GM21367 (cell line): ENCODE data around the gene SLC35B4.
A peak's percentile ranks its signal among the peaks of the same experiment; 100 is the strongest.
"Not testable (repeated sequence)": the region's sequence is repeated elsewhere in the genome, so short reads cannot be mapped to it uniquely, and the experiment has no call there.

Source experiments
- ATAC-seq: cut with Tn5 transposase; IDR thresholded peaks from one replicate; pipeline ENCODE4 v1.9.1; 2021; ENCODE audit not compliant: unreplicated experiment

Gene SLC35B4

DNA sequence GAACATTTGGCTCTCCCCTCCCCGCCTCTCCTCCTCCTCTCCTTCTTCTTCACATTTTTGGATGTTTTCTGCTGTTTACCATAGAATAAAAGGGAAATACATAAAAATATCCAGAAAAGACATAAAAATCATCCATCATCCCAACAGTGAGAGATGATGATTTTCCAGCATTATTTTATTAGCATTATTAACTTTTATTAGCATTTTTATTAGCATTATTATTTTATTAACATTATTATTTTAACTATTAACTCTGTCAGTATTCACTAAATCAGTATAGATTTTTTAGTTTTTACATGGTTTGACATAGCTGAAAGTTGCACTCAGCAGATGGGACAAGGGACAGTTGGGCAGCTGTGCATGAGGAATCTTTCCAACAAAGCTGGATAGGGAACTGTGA lies 16.2 kb upstream of the SLC35B4 start:
- no peak for ATAC-seq

DNA sequence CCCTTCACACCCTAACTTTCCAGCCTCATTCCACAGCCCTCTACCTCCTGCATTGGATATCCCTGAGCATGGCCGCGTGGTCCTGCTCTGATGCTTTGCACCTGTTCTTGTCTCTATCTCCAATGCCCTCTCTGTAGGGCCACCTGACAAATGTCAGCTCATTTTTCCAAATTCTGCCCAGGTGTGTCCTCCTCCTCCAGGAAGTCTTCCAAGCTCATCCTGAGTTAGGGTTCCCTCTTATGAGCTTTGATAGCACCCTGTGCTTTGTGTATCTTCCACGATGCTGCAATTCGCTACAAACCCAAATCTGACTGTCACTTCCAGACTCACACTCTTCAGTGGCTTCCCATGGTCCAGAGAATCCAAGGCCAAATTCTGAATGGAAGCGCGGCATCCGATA lies 14.7 kb upstream of the SLC35B4 start:
- no peak for ATAC-seq

DNA sequence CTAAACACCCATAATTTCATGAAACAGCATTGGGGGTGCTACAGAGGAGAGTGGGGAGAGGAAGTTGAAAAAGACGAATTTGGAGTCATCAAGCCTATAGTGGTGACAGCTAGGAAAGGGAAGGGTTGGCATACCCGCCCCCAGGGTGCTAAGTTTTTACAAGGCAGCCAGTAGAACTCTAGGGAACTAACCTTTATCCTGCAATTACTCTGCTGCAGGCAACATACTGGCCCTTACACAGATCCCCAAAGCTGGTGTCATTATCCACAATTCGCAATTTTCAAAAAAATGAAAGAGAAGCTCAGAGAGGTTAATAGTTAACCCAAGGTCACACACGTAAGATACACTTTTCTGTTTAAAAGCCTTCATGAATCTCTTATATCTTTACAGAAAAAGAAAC lies 14.2 kb upstream of the SLC35B4 start:
- ATAC-seq, result no peak

DNA sequence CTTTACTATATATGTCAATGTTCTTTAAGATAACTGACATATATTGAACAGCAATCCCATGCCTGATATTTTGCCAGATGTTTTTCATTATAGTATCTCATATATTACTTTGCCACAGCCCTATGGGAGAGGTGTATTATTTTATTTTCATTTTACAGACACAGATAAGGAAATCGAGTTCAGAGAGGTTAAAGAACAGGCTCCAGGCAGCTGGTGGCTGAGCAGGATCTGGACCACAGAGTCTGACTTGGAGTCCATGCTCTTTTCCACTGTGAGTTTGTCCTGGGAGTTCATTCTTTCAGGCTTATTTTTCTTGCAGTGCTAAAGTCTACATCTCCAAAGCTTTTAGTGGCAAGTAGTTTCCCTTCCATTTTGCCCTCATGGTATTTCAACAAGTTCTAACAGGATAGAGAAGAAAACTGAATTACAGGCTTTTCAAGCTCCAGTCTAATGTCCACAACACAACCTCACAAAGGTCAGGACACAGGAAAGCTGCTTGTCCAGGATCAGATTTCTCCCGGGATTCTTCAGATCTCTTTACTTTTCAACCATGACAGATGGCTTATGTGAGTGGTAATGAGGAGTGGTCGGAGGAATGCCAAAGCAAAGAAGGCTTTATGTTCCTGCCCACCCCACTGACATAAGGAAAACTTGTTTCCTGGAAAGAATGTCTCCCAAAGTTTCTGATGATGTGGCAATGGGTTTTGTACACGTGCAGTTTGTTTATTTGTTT lies 13.1 kb upstream of the SLC35B4 start:
- ATAC-seq, result no peak

DNA sequence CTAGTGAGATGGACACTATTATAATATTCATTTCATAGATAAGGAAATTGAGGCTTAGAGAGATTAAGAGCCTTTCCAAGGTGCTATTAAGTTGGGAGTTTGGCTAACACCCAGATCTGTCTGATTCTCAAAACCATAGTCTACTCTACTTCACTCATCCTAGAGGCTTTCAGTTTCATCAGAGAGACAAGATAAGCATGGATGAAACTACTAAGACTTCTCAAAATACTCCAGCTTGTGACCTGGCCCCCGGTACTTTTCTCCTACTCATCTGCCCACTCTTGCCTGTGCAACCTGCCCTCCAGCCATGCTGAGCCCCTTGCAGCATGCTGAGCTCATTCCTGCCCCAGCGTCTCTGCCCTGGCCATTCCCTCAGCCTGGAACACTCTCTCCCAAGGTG lies 12.2 kb upstream of the SLC35B4 start:
- ATAC-seq, result no peak

DNA sequence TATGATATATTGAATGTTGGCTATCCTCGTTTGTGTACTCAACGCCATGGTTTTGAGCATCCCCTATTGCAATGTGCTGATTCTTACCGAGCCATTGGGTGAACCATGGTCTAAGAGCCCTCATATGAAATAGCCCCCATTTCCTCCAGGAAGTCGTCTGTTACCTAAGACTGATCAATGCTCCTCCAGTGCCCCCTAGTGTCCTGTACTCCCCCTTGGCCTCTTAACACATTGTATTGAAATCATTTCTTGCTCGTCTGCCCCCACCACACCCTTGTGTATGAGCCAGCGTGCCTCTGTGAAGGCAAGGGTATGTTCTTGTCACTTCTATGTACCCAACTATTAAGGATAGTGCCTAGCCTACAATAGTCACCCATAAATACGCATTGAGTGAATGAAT lies 11.2 kb upstream of the SLC35B4 start:
- peak; percentile 87 for ATAC-seq

DNA sequence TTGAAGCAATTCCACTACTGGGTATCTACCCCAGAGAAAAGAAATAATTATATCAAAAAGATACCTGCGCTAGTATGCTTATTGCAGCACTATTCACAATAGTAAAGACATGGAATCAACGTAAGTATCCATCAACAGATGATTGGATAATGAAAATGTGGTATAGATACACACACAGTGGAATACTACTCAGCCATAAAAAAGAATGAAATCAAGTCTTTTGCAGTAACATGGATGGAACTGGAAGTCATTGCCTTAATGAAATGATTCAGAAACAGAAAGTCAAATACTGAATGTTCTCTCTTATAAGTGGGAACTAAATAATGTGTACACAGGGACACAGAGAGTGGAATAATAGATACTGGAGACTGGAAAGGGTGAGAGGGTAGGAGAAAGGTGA lies 7.4 kb upstream of the SLC35B4 start:
- ATAC-seq, result no peak

DNA sequence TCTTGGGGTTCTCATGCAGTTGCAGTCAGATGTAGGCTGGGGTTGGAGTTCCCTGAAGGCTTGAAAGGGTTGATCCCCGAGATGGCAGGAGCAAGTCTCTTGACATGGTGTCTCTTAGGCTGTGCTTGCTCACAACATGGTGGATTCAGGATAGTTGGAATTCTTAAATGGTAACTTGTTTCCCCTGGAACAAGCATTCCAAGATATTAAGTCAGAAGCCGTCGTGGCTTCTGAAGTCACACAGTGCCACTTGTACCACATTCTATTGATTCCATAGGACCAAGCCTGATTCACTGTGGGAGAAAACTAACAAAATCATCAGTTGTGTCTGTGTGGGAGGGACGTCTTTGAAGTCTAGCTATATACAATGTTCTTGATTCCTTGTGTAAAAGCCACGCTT lies 3.5 kb upstream of the SLC35B4 start:
- ATAC-seq, result no peak

DNA sequence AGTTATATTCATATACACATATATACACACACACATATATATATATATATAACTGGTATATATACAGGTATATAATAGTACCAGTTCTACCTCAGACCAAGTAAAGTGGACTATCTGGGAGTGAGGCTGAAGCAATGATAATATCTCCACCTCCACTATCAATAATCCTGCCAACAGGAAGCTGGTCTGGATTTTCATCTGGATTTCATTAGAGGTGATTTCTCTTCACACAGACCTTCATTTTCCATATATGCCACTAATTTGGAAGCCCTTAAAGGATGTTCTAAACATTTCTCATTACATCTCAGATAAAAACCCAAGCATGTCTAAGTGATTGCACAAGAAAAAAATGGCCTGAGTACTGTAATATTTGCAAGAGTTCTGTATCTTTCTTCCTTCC lies 1.7 kb upstream of the SLC35B4 start:
- ATAC-seq, result no peak

DNA sequence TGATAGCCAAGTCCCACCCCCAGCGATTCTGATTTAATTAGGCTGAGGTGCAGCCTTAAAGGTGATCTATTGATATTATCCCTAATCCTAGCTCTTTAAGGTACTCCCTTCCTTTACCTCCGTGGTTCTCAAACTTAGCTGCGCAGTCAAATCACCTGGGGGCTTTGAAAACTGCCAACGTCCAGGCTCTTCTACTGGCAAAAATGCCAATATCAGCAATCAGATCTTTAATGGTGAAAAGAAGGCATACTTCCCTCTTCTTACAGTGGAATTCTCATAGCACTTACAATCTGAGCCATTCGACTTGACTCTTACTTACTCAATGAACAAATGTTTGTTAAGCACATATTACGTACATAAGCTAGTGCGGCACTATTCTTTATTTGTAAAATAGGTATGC lies 704 bp upstream of the SLC35B4 start:
- no peak for ATAC-seq

DNA sequence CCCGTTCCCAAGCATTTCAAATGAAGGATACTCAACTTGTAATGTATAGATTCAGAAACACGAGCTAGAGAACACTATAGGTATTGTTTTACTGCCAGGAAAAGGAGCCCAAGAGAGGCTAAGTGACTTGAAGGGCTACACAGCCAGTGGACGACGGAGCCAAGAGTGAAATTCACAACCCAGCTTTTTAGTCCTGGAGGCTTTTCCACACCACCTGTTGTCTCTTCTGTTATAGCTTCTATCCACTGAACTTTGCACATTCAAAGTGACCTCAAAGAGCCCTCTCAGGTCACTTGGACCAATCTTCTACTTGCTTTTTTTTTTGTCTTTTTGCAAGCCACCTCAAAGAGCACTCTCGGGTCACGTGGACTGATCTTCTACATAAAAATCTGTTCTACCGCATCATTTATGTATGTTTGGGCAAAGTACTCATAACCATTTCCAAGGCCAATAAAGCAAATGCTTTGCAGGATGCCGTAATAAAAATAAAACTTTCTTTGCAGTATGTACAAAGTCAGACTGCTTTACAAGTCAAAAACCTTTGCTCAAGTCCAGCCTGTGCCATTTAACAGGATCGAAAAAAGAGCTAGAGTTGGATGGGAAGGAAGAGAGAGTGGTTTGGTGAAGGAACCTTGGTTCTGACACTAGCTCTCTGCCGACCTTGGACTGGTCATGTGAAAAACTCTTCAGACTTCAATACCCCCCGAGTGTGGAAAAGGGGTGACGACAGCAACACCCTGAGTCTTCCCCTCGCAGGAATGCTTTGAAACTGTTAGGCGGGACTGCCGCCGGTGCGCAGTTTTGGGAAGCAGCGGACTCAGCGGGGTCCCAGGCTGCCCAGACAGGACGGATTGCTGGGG lies 821 bp downstream of the SLC35B4 start:
- ATAC-seq, result peak; percentile 2

DNA sequence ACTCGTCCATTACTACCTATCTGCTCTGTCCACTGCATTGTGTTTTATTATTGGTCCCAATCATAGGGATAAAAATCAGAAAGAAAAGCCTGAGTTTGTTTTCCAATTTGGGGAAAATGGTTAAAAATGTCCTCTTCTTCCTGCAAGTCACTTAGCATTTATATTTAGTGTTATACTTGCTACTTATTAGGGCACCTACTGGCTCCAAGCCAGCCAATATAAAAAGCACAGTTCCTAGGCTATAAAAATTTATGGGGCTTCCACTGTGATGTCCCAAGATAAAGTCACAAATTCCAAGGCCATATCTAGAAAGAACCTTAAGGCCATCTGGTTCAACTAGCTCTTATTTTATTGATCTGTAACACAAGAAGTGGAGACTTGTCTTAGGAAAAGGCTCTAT lies 3.2 kb downstream of the SLC35B4 start:
- no peak for ATAC-seq

DNA sequence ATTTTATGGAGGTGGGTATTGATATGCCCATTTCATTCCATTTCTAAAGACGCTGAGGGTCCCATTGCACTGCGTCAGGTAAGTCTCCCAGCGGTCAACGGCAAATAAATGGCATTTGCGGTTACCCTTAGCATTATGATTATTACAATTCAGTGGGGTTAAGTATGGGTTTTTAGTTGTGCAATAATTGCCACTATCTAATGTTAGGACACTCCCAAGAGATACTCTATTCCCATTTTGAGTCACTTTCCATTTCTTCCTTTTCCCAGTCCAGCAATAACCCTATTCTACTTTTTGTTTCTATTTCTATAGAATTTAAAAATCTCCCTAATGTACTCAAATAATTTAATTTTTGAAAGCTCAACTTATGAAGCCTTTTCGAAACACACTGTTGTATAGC lies 4.0 kb downstream of the SLC35B4 start:
- no peak for ATAC-seq

DNA sequence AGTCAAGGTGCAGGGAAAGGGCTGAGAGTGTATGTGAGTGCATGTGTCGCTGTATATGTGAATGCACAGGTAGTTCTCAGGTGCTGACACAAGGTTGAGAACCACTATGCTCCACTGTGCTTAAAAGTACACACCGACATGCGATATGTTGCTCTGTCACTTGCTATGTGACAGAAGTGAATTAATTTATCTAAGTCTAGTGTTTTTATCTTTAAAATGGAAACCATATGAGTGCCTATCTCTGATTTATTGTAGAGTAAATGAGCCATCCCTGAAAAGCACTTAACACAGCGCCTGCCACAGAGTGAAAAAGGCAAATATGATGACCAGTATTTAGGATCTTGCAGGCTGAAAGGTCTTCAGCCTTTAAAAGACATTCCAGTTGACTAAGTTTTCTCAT lies 4.9 kb downstream of the SLC35B4 start:
- no peak for ATAC-seq

DNA sequence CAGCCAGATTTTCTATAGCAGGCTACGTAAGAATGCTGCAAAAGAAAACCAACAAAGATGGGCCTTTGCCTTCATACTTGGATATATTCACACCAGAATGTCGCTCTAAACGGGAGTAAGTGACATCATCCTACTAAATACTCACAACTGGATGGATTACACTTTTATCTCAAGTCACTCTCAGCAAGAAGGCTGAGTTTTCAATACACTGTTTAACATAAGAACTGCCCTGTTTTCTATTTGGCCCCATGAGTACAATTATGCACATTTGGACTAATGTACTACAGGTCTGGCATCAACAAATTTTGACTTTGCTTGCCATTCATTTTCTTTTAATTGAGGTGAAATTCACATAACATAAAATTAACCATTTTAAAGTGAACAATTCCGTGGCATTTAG lies 8.2 kb downstream of the SLC35B4 start:
- ATAC-seq, result no peak

DNA sequence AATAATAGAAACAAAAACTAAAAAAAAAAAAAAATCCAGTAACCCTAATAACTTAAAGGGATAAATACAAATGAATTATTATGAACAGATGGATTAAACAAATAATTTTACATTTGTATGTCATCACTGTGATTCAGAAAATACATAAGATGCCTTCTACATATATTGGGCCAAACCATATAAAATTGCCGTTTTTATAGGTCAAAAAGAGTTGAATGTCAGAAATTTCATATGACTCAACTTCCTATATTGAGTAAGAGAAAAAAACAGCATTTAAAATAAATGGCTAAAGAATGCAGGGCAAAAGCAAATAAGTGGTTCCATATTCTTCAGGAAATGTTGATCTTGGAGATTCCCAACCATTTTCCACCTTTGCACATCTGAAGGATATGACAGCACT lies 9.4 kb downstream of the SLC35B4 start:
- no peak for ATAC-seq

DNA sequence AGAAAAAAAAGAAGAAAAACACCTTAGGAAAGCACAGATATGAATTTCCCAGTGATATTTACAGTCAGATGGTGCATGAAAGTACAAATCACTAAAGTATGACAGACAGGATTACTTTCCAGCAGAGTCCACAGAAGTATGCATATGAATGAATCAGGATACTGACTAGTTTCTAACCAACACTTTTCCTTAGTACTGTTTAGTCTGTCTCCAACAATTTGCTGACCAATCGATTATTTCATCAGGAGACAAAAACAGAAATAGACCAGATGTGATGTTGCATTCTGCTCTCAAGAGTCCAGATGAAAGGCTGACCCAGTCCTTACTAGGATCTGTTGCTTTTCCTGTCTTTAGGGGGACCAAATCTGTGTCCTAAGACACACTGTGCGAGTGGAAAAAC lies 14.6 kb downstream of the SLC35B4 start:
- no peak for ATAC-seq

DNA sequence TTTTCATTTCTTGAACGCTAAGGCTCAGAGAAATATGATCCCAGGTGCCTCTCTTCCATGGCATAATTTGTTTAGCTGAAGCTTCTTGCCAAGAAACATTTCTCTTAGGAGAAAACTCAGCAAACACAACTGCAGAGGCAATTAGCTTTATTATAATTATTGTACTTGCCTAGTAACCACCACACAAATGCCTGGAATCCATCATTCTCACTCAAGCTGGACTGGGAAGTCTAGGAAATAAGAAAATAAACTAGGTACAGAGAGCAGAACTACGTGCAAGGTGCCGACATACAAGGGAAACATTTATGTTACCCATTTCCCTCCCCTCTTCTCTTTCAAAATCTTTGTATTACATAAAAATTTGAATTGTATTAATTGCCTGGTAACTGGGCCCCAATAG lies 15.1 kb downstream of the SLC35B4 start:
- ATAC-seq, result no peak

DNA sequence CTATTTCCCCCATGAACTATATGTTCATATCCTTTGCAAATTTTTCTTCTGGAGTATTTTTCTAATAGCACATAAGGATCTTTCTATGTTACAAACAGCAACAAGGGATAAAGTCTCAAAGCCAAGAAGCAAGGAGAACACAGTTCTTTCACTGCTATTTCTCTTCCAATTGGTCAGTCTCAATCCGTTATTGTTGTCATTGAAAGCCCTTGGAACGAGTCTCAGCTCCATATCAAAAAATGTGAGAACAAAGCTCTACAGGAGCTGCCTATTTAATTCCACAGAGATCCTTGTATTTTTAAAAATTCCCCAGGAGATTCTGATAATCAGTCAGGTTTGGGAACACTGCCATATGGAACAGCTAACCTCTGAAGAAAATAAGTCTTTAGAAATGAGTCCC lies 15.7 kb downstream of the SLC35B4 start:
- ATAC-seq, result no peak

DNA sequence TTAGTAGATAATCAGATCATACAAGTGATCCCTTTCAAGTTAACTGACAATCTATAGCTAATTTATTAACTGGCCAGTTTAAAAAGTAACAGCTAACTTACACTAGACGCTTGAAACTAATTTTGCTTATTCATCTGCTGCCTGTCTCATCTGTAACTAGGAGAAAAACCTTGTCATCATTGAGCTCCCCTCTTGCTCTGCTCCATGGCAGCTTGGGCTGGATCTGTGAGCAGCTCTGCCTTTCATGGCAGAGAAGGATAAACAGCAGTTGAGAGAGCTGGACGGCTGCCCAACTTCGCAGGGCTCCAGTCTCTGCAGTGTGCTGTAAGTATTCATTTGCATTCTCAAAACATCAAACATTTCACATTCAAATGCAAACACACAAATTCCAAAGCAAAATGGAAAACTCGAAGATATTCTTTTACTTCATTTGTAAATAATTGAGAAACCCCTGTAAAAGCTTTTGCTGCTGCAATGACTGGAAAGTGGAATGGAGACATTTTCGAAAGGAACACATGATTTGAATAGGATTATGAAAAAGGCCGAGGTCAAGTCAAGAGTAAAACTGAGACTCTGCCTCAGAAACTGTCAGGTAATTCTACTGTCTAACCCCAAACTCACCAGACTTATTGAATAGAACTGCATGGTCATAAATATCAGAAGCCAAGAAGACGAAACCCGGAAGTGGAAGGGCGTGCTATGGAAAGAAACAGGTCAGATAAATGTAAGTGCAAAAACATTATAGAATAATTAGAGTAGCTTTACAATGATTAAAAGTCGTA lies 17.6 kb downstream of the SLC35B4 start:
- ATAC-seq, result no peak

DNA sequence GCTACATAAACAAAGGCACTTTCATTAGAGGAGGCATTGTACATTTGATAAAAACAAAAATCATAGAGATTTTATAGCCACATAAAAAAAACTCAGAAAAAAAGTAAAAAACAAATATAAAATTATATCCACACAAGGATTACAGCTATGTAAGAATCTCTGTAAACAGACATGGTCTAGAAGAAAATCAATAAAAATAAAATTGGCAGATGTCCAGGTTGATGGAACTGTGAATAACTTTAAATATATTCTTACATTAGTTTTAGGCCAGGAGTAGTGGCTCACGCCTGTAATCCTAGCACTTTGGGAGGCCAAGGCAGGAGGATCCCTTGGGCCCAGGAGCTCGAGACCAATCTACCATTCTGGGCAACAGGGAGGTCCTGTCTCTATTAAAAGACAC lies 19.2 kb downstream of the SLC35B4 start:
- ATAC-seq, result no peak

DNA sequence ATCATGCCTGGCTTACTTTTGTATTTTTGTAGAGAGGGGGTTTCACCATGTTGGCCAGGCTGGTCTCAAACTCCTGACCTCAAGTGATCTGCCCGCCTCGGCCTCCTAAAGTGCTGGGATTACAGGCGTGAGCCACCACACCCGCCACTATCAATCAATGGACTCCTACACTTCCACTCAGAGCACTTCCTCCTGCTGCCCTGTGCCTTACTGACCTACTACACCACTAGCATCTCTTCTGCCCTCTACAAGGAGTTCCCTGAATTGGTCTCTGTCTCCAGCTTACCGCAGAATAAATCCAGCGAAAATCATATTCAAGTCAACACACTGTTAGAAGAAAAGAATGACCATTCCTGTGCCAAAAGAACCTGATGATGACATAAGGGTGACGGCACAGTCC lies 20.7 kb downstream of the SLC35B4 start:
- not testable (repeated sequence) for ATAC-seq
